ENCODE data around the gene ABCF2. TPM values are rescaled to one million over a fixed set of nuclear protein-coding genes. Genes with fewer than 3 reads are reported as not detected.

The ABCF2 gene
- total and polyA plus RNA-seq, 2 donors (not counting 1 experiment from before 2014, with no cell fraction given), result 16.1 to 30.2 TPM

GRCh38 chr7:151226560-151226874, 488 bp downstream of the ABCF2 start:
- ChIA-PET CTCF (interaction anchor here (1.3 to 4.4 kb wide), 2 partner anchors 18 to 78 kb away, joined by 4 to 34 read pairs; no protein-coding TSS in a partner anchor), POLR2A (interaction anchor here (0.6 to 1.4 kb wide), 7 partner anchors 9 to 1750 kb away, joined by 3 to 13 read pairs (median 4); partner anchors contain the start of gene ABCB8)
- ATAC-seq (ENCODE audit: low read depth) (no peak), DNase-seq (no peak)
- Histone ChIP-seq H2AFZ (ENCODE audit: insufficient read depth, low read depth, low read length, poor library complexity, severe bottlenecking) (peak overlapping the region; percentile 99), H3K36me3 (replicated peaks in 1 of 2; ENCODE audit: control extremely low read depth in 1 of 2, control insufficient read depth in 1 of 2, extremely low read depth in 1 of 2, insufficient read depth in 2 of 2, low read length in 1 of 2) (peaks cover 0 to 34% of the 10 kb centered on the region in 2 experiments), H4K20me1 (ENCODE audit: control insufficient read depth, insufficient read depth, low read length, poor library complexity, severe bottlenecking) (peaks cover 10% of the 10 kb centered on the region), H3K4me3 (ENCODE audit: control extremely low read depth in 1 of 5, extremely low read depth in 1 of 5, insufficient read depth in 1 of 5, low read depth in 2 of 5, low read length in 4 of 5) (peak overlapping the region; percentile 53 to 97 (median 81)), H3K9me3 (ENCODE audit: control extremely low read depth in 1 of 3, control insufficient read depth in 2 of 3, insufficient read depth in 1 of 3, low read length in 2 of 3) (no peaks in the 10 kb centered on the region), H3K4me2 (replicated peaks; ENCODE audit: low read depth, low read length, poor library complexity, severe bottlenecking) (peak overlapping the region; percentile 78), H3K27ac (ENCODE audit: low read length in 2 of 2) (peak overlapping the region; percentile 15 to 73), H3K4me1 (ENCODE audit: control insufficient read depth in 2 of 2, insufficient read depth in 2 of 2, low read length in 2 of 2) (peaks cover 19 to 20% of the 10 kb centered on the region in 2 donors), H3K79me2 (ENCODE audit: control insufficient read depth, insufficient read depth, low read length) (peaks cover 25% of the 10 kb centered on the region), H3K9ac (ENCODE audit: low read length) (peak overlapping the region; percentile 92), H3K27me3 (replicated peaks in 1 of 4; ENCODE audit: control extremely low read depth in 1 of 4, control insufficient read depth in 3 of 4, insufficient read depth in 4 of 4, low read length in 3 of 4) (no peaks in the 10 kb centered on the region)
- TF ChIP-seq, protein P1, sequence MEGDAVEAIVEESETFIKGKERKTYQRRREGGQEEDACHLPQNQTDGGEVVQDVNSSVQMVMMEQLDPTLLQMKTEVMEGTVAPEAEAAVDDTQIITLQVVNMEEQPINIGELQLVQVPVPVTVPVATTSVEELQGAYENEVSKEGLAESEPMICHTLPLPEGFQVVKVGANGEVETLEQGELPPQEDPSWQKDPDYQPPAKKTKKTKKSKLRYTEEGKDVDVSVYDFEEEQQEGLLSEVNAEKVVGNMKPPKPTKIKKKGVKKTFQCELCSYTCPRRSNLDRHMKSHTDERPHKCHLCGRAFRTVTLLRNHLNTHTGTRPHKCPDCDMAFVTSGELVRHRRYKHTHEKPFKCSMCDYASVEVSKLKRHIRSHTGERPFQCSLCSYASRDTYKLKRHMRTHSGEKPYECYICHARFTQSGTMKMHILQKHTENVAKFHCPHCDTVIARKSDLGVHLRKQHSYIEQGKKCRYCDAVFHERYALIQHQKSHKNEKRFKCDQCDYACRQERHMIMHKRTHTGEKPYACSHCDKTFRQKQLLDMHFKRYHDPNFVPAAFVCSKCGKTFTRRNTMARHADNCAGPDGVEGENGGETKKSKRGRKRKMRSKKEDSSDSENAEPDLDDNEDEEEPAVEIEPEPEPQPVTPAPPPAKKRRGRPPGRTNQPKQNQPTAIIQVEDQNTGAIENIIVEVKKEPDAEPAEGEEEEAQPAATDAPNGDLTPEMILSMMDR (IDR thresholded peaks at IDR 0.05), result no peak
- no peak for TF ChIP-seq EZH2 (IDR thresholded peaks at IDR 0.05; ENCODE audit: borderline replicate concordance, insufficient read depth, low read depth, low read length, poor library complexity, severe bottlenecking)
- Mint-ChIP-seq H3K27ac (peak overlapping the region; percentile 92), H3K27me3 (no peaks in the 10 kb centered on the region), H3K4me1 (peaks cover 42% of the 10 kb centered on the region), H3K9me3 (ENCODE audit: insufficient read depth) (no peaks in the 10 kb centered on the region), H3K4me3 (peak overlapping the region; percentile 95)
- intact Hi-C loops (cut with micrococcal nuclease), result loop anchor here (2.0 kb wide), 1 partner anchor 214 kb away; no protein-coding TSS in a partner anchor
- WGBS (ENCODE audit: insufficient coverage), result 2% methylated on average over 15 of the region's 15 CpGs

DNA sequence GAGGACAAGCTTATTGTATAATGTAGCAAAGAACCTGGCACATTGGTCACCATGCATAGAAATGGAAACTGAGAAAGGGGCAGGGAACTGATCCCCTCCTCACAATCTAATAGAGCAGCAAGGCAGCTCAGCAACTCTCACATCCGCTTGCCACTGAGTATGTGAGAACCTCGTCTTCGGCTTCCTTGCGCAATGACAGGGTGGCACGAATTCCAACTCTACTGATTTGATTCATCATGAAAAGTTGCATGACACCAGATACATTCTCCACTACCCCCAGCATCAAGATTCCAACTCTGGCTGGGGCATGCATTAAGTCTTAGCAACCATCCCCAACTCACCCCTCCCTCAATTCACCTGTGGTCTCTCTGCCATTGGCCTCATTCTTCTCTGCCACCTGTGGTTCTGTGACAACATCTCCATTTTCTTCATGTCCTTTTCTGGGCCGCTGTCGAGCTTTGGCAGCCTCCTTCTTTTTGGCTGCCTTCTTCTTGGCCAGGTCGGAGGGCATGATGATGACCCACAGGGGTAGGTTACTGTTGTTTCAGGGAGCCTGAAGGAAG, 976 bp downstream of the ABCF2 start:
- TF ChIP-seq, protein P1 (IDR thresholded peaks at IDR 0.05), result no peak
- no peak for TF ChIP-seq EZH2 (IDR thresholded peaks at IDR 0.05; ENCODE audit: borderline replicate concordance, insufficient read depth, low read depth, low read length, poor library complexity, severe bottlenecking)
- peak overlapping the region; percentile 78 for H3K4me2 ChIP-seq (replicated peaks; ENCODE audit: low read depth, low read length, poor library complexity, severe bottlenecking)
- H4K20me1 ChIP-seq (ENCODE audit: control insufficient read depth, insufficient read depth, low read length, poor library complexity, severe bottlenecking), result peaks cover 10% of the 10 kb centered on the region
- H3K9ac ChIP-seq (ENCODE audit: low read length), result peak overlapping the region; percentile 92
- peak overlapping the region in 4 of 5 experiments; percentile 60 to 97 (median 88) for H3K4me3 ChIP-seq (ENCODE audit: control extremely low read depth in 1 of 5, extremely low read depth in 1 of 5, insufficient read depth in 1 of 5, low read depth in 2 of 5, low read length in 4 of 5)
- H3K9me3 ChIP-seq (ENCODE audit: control extremely low read depth in 1 of 3, control insufficient read depth in 2 of 3, insufficient read depth in 1 of 3, low read length in 2 of 3), result no peaks in the 10 kb centered on the region
- no peaks in the 10 kb centered on the region for H3K9me3 Mint-ChIP-seq (ENCODE audit: insufficient read depth)
- peak overlapping the region in 1 of 2 donors; percentile 73 for H3K27ac ChIP-seq (ENCODE audit: low read length in 2 of 2)
- peaks cover 0 to 36% of the 10 kb centered on the region in 2 experiments for H3K36me3 ChIP-seq (replicated peaks in 1 of 2; ENCODE audit: control extremely low read depth in 1 of 2, control insufficient read depth in 1 of 2, extremely low read depth in 1 of 2, insufficient read depth in 2 of 2, low read length in 1 of 2)
- no peaks in the 10 kb centered on the region for H3K27me3 ChIP-seq (replicated peaks in 1 of 4; ENCODE audit: control extremely low read depth in 1 of 4, control insufficient read depth in 3 of 4, insufficient read depth in 4 of 4, low read length in 3 of 4)
- POLR2A ChIA-PET, result no interaction called here
- peak overlapping the region; percentile 95 for H3K4me3 Mint-ChIP-seq
- WGBS (ENCODE audit: insufficient coverage), result 93% methylated on average over 5 of the region's 8 CpGs
- intact Hi-C loops (cut with micrococcal nuclease), result loop anchor here (2.0 kb wide), 1 partner anchor 213 kb away; no protein-coding TSS in a partner anchor
- H3K4me1 Mint-ChIP-seq, result peaks cover 37% of the 10 kb centered on the region
- H3K27ac Mint-ChIP-seq, result no peak overlapping the region
- ATAC-seq (ENCODE audit: low read depth) (no peak), DNase-seq (no peak)
- peak overlapping the region; percentile 99 for H2AFZ ChIP-seq (ENCODE audit: insufficient read depth, low read depth, low read length, poor library complexity, severe bottlenecking)
- H3K27me3 Mint-ChIP-seq, result no peaks in the 10 kb centered on the region
- H3K4me1 ChIP-seq (ENCODE audit: control insufficient read depth in 2 of 2, insufficient read depth in 2 of 2, low read length in 2 of 2), result peaks cover 18% of the 10 kb centered on the region in 2 donors
- peaks cover 25% of the 10 kb centered on the region for H3K79me2 ChIP-seq (ENCODE audit: control insufficient read depth, insufficient read depth, low read length)
- CTCF ChIA-PET, result interaction anchor here (0.9 to 4.4 kb wide), 2 partner anchors 18 to 102 kb away, joined by 3 to 34 read pairs; no protein-coding TSS in a partner anchor
